Activated B cell treated with CpG ODN at 0.5 μM for 24 hours (primary cell): Measurements from ENCODE around the gene SLC25A12. TPM values are rescaled to one million over a fixed set of nuclear protein-coding genes. Genes with fewer than 3 reads are reported as not detected.
"Not testable (repeated sequence)": the region's sequence is repeated elsewhere in the genome, so short reads cannot be mapped to it uniquely, and the experiment has no call there.

Experiments
- ATAC-seq: fragments of 200-7000 bp; cut with Tn5 transposase; one replicate; pipeline ENCODE4 v1.10.0; 2021; ENCODE audit warnings: low read depth, mild to moderate bottlenecking, moderate library complexity
- CTCF ChIA-PET: fragments of 350-600 bp; sonication (Branson Sonifier 250); formaldehyde crosslinking; loops from one replicate; lab custom pipeline; 2021; ENCODE audit warnings: antibody characterized with exemption; lab: Charles Lee
- POLR2A ChIA-PET: fragments of 350-600 bp; sonication (Branson Sonifier 250); formaldehyde crosslinking; loops from one replicate; lab custom pipeline; 2021; ENCODE audit warnings: antibody characterized with exemption; lab: Charles Lee
- DNase-seq: peaks from one replicate; pipeline ENCODE4 v3.0.0; 2022
- H3K27ac Mint-ChIP-seq: one replicate; pipeline ENCODE4 v1.8.0; 2020; ENCODE audit warnings: mixed read lengths
- H3K27me3 Mint-ChIP-seq: one replicate; pipeline ENCODE4 v1.8.0; 2021; ENCODE audit warnings: mixed read lengths
- H3K36me3 Mint-ChIP-seq: one replicate; pipeline ENCODE4 v1.8.0; 2021; ENCODE audit warnings: low read depth, mixed read lengths
- H3K4me1 Mint-ChIP-seq: one replicate; pipeline ENCODE4 v1.8.0; 2021; ENCODE audit warnings: mixed read lengths
- H3K4me3 Mint-ChIP-seq: one replicate; pipeline ENCODE4 v1.8.0; 2020; ENCODE audit warnings: mild to moderate bottlenecking, mixed read lengths
- H3K9me3 Mint-ChIP-seq: one replicate; pipeline ENCODE4 v1.8.0; 2020; ENCODE audit warnings: mixed read lengths
- CTCF ChIP-seq: fragments of 200-600 bp; IDR thresholded peaks from one replicate; pipeline ENCODE4 v1.8.0; 2022; ENCODE audit warnings: antibody characterized with exemption, mild to moderate bottlenecking
- intact Hi-C: fragments of 100-400 bp; cut with micrococcal nuclease; formaldehyde crosslinking; loops from one replicate; pipeline ENCODE4 v1.15.1; 2024
- total RNA-seq: library from RNA; stranded (reverse); gene quantifications from 2 replicates; pipeline ENCODE4 v1.2.3, GENCODE V29; 2022

The SLC25A12 gene
- total RNA-seq, 1 donor from 2014 or later, result 22.2 TPM

DNA sequence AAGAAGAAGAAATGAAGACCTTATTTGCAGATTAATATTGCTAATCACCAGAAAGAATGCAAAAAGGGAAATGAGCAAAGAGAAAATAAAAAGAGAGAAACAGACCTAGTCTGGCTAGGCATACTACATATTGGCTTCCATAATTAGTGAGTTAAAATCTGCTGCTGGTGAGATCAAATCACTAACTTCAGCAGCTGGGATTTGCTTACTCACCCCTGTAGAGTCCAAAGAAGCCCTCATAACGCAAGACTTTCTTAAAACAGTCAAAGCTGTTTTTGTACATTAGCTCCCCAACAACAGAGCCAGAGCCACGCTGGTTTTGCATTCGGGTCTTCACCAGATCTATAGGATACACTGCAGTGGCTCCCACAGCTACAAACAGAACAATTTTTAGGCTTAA, 80.9 kb downstream of the SLC25A12 start:
- Mint-ChIP-seq H3K36me3 (peaks cover 46% of the 10 kb centered on the region), H3K9me3 (no peaks in the 10 kb centered on the region), H3K4me3 (no peak overlapping the region), H3K27me3 (no peaks in the 10 kb centered on the region), H3K4me1 (no peaks in the 10 kb centered on the region), H3K27ac (no peak overlapping the region)
- intact Hi-C loops, result loop anchor here (5.0 kb wide), 1 partner anchor 289 kb away; the partner anchor contains the start of gene DLX2
- ChIA-PET CTCF (interaction anchor here (0.9 kb wide), 1 partner anchor 11 kb away, joined by 3 read pairs; no protein-coding TSS in a partner anchor), POLR2A (no interaction called here)
- DNase-seq, result no peak
- no peak for TF ChIP-seq CTCF
- ATAC-seq, result no peak

DNA sequence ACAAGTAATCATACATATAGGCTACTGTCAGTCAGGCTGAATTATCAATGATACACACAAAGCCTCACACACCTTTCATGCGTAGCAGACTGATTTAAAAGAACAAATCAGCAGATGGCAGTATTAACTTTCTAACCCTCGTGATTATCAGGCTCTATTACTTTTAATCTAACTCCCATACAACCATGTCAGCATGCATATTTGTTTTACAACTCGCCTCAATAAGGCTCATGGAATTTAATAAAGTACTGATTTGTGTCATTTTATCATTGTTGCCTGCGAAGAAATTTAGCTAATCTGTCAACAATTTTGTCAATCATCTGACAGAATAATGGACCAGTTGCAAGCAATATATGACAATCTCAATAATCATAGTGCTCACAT, 82.8 kb downstream of the SLC25A12 start:
- no peak overlapping the region for H3K4me3 Mint-ChIP-seq
- ATAC-seq, result no peak
- H3K4me1 Mint-ChIP-seq, result no peaks in the 10 kb centered on the region
- H3K9me3 Mint-ChIP-seq, result no peaks in the 10 kb centered on the region
- H3K27ac Mint-ChIP-seq, result no peak overlapping the region
- POLR2A ChIA-PET, result no interaction called here
- H3K36me3 Mint-ChIP-seq, result peaks cover 59% of the 10 kb centered on the region
- no peaks in the 10 kb centered on the region for H3K27me3 Mint-ChIP-seq
- CTCF ChIA-PET, result interaction anchor here (1.4 kb wide), 1 partner anchor 302 kb away, joined by 6 read pairs; no protein-coding TSS in a partner anchor
- DNase-seq, result no peak
- TF ChIP-seq CTCF, result no peak
- intact Hi-C loops, result loop anchor here (1.0 to 5.0 kb wide), 2 partner anchors 291 to 651 kb away; partner anchors contain the start of gene DLX2

- intact Hi-C loops, result loop anchor here (1.0 to 5.0 kb wide), 2 partner anchors 292 to 652 kb away; partner anchors contain the start of gene DLX2
- Mint-ChIP-seq H3K9me3 (no peaks in the 10 kb centered on the region), H3K36me3 (peaks cover 64% of the 10 kb centered on the region), H3K27ac (no peak overlapping the region), H3K4me3 (no peak overlapping the region), H3K4me1 (no peaks in the 10 kb centered on the region), H3K27me3 (no peaks in the 10 kb centered on the region)
- DNase-seq, result no peak
- no peak for TF ChIP-seq CTCF
- ATAC-seq, result no peak
- CTCF ChIA-PET, result no interaction called here
- POLR2A ChIA-PET, result no interaction called here
Measured at GRCh38 chr2:171810422-171811244, 83.4 kb downstream of the SLC25A12 start.

DNA sequence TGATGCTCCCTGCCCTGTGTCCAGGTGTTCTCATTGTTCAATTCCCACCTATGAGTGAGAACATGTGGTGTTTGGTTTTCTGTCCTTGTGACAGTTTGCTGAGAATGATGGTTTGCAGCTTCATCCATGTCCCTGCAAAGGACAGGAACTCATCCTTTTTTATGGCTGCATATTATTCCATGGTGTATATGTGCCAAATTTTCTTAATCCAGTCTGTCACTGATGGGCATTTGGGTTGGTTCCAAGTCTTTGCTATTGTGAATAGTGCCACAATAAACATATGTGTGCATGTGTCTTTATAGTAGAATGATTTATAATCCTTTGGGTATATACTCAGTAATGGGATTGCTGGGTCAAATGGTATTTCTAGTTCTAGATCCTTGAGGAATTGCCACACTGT, 85.2 kb downstream of the SLC25A12 start:
- H3K36me3 Mint-ChIP-seq, result peaks cover 62% of the 10 kb centered on the region
- H3K27me3 Mint-ChIP-seq, H3K4me1 Mint-ChIP-seq, DNase-seq, H3K4me3 Mint-ChIP-seq, H3K9me3 Mint-ChIP-seq, CTCF ChIA-PET, intact Hi-C loops, H3K27ac Mint-ChIP-seq, POLR2A ChIA-PET, ATAC-seq: not testable (repeated sequence)

DNA sequence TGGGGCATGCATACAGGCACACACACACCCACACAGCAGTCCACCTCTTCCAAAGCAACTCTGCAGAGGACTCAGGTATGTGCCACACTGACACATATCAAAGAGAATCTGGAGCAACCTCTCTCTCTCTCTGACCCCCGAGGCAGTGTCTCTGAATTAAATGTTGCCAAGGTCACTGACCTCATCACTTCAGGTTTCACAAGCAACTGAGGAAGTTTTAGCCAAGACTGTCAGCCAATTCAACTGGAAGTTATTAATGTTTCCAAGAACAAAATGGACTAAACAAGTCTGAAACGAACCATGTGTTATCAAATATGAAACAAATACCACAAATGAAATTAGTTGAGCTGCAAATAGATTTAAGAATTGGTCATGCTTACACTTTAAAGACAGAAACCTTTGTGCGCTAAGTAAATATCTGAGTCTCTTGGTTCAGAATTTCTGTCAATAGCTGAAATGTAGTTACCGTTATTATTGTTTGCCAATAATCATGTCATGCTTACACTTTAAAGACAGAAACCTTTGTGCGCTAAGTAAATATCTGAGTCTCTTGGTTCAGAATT, 86.1 kb downstream of the SLC25A12 start:
- Mint-ChIP-seq H3K4me3 (no peak overlapping the region), H3K4me1 (no peaks in the 10 kb centered on the region), H3K27ac (no peak overlapping the region), H3K9me3 (no peaks in the 10 kb centered on the region), H3K27me3 (no peaks in the 10 kb centered on the region), H3K36me3 (peaks cover 60% of the 10 kb centered on the region)
- ChIA-PET POLR2A (no interaction called here), CTCF (no interaction called here)
- DNase-seq, result no peak
- intact Hi-C loops, result no loop called here
- ATAC-seq, result no peak
- no peak for TF ChIP-seq CTCF
